ENCODE results near the gene CIC.
"Not testable (repeated sequence)": the region's sequence is repeated elsewhere in the genome, so short reads cannot be mapped to it uniquely, and the experiment has no call there.

CIC gene

GRCh38 chr19:42333975-42334696 is 65.1 kb downstream of the CIC start:
- Histone ChIP-seq H3K4me3 (ENCODE audit: low read length) (no peak overlapping the region), H3K79me2 (ENCODE audit: low read length) (no peaks in the 10 kb centered on the region), H3K4me2 (ENCODE audit: low read length) (no peak overlapping the region), H3K9ac (ENCODE audit: low read length) (no peak overlapping the region), H4K20me1 (ENCODE audit: insufficient read depth, low read length) (peaks cover 3% of the 10 kb centered on the region), H3K9me3 (ENCODE audit: insufficient read depth, low read length) (no peaks in the 10 kb centered on the region), H3K4me1 (ENCODE audit: low read length) (peaks cover 1% of the 10 kb centered on the region), H2AFZ (ENCODE audit: low read depth, low read length) (no peak overlapping the region), H3K27me3 (ENCODE audit: low read depth, low read length) (no peaks in the 10 kb centered on the region), H3K36me3 (replicated peaks; ENCODE audit: low read depth, low read length) (peaks cover 5% of the 10 kb centered on the region), H3K27ac (ENCODE audit: low read length) (no peak overlapping the region)
- no peak for TF ChIP-seq EZH2phosphoT487 (IDR thresholded peaks at IDR 0.05; ENCODE audit: low read depth)
- TF ChIP-seq, protein P1, sequence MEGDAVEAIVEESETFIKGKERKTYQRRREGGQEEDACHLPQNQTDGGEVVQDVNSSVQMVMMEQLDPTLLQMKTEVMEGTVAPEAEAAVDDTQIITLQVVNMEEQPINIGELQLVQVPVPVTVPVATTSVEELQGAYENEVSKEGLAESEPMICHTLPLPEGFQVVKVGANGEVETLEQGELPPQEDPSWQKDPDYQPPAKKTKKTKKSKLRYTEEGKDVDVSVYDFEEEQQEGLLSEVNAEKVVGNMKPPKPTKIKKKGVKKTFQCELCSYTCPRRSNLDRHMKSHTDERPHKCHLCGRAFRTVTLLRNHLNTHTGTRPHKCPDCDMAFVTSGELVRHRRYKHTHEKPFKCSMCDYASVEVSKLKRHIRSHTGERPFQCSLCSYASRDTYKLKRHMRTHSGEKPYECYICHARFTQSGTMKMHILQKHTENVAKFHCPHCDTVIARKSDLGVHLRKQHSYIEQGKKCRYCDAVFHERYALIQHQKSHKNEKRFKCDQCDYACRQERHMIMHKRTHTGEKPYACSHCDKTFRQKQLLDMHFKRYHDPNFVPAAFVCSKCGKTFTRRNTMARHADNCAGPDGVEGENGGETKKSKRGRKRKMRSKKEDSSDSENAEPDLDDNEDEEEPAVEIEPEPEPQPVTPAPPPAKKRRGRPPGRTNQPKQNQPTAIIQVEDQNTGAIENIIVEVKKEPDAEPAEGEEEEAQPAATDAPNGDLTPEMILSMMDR (IDR thresholded peaks at IDR 0.05; ENCODE audit: low read depth, low read length) = no peak

DNA sequence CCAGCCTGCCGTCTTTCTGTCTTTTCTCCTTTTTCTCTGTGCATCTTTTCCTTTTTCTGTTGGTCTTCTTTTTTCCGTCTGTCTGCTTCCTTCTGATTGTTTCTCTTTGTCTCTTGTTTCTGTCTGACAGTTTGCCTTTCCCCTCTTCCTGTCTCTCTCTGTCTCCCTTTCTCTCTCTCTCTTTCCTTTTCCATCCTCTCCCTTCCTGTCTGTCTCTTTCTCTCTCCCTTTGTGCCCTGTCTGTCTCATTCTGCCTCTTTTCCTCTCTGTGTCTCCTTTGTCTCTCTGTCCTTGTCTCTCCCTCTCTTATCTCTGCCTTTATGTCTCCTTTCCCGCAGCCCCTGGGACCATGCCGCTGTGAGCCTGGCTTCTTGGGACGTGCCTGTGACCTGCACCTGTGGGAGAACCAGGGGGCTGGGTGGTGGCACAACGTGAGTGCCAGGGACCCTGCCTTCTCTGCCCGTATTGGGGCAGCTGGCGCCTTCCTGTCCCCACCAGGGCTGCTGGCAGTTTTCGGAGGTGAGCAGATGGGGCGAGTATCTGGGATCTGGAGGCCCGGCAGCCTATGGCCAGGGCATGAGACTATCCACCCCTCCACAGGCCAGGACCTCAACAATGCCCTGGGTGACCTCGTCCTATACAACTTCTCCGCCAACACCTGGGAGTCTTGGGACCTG is 65.8 kb downstream of the CIC start:
- no peak overlapping the region for H3K9ac ChIP-seq (ENCODE audit: low read length)
- no peak overlapping the region for H3K27ac ChIP-seq (ENCODE audit: low read length)

GRCh38 chr19:42335374-42335936 is 66.4 kb downstream of the CIC start:
- Histone ChIP-seq H3K79me2 (ENCODE audit: low read length) (no peaks in the 10 kb centered on the region), H2AFZ (ENCODE audit: low read depth, low read length) (no peak overlapping the region), H3K27me3 (ENCODE audit: low read depth, low read length) (no peaks in the 10 kb centered on the region), H3K4me3 (ENCODE audit: low read length) (no peak overlapping the region), H4K20me1 (ENCODE audit: insufficient read depth, low read length) (peaks cover 3% of the 10 kb centered on the region), H3K27ac (ENCODE audit: low read length) (no peak overlapping the region), H3K4me1 (ENCODE audit: low read length) (peaks cover 6% of the 10 kb centered on the region), H3K4me2 (ENCODE audit: low read length) (no peak overlapping the region), H3K9ac (ENCODE audit: low read length) (no peak overlapping the region), H3K36me3 (replicated peaks; ENCODE audit: low read depth, low read length) (peaks cover 5% of the 10 kb centered on the region), H3K9me3 (ENCODE audit: insufficient read depth, low read length) (no peaks in the 10 kb centered on the region)
- TF ChIP-seq EZH2phosphoT487 (IDR thresholded peaks at IDR 0.05; ENCODE audit: low read depth) = no peak
- TF ChIP-seq, protein P1 (IDR thresholded peaks at IDR 0.05; ENCODE audit: low read depth, low read length) = no peak

More for the DNA sequence above, 65.8 kb downstream of the CIC start:
- H3K4me1 ChIP-seq (ENCODE audit: low read length) = peaks cover 6% of the 10 kb centered on the region
- no peak overlapping the region for H3K4me3 ChIP-seq (ENCODE audit: low read length)
- H3K9me3 ChIP-seq (ENCODE audit: insufficient read depth, low read length) = no peaks in the 10 kb centered on the region
- no peak overlapping the region for H3K4me2 ChIP-seq (ENCODE audit: low read length)
- no peak for TF ChIP-seq EZH2phosphoT487 (IDR thresholded peaks at IDR 0.05; ENCODE audit: low read depth)
- TF ChIP-seq, protein P1 (IDR thresholded peaks at IDR 0.05; ENCODE audit: low read depth, low read length) = no peak
- H4K20me1 ChIP-seq (ENCODE audit: insufficient read depth, low read length) = peaks cover 3% of the 10 kb centered on the region
- H2AFZ ChIP-seq (ENCODE audit: low read depth, low read length) = no peak overlapping the region
- H3K27me3 ChIP-seq (ENCODE audit: low read depth, low read length) = no peaks in the 10 kb centered on the region
- no peaks in the 10 kb centered on the region for H3K79me2 ChIP-seq (ENCODE audit: low read length)
- H3K36me3 ChIP-seq (replicated peaks; ENCODE audit: low read depth, low read length) = peaks cover 5% of the 10 kb centered on the region

DNA sequence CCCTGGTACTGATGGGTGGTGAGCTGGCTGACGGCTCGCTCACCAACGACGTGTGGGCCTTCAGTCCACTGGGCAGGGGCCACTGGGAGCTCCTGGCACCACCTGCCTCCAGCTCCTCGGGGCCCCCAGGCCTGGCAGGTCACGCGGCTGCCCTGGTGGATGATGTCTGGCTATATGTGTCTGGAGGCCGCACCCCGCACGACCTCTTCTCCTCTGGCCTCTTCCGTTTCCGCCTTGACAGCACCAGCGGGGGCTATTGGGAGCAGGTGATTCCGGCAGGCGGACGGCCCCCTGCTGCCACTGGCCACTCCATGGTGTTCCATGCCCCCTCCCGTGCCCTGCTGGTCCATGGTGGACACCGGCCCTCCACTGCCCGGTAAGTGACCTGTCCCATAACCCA is 66.9 kb downstream of the CIC start:
- H3K9ac ChIP-seq (ENCODE audit: low read length) = no peak overlapping the region
- H3K4me2 ChIP-seq (ENCODE audit: low read length) = no peak overlapping the region
- H2AFZ ChIP-seq (ENCODE audit: low read depth, low read length) = no peak overlapping the region
- H3K27ac ChIP-seq (ENCODE audit: low read length) = no peak overlapping the region
- H4K20me1 ChIP-seq (ENCODE audit: insufficient read depth, low read length) = peaks cover 3% of the 10 kb centered on the region
- H3K4me1 ChIP-seq (ENCODE audit: low read length) = peaks cover 6% of the 10 kb centered on the region
- H3K9me3 ChIP-seq (ENCODE audit: insufficient read depth, low read length) = no peaks in the 10 kb centered on the region
- TF ChIP-seq EZH2phosphoT487 (IDR thresholded peaks at IDR 0.05; ENCODE audit: low read depth) = no peak
- TF ChIP-seq, protein P1 (IDR thresholded peaks at IDR 0.05; ENCODE audit: low read depth, low read length) = no peak
- no peaks in the 10 kb centered on the region for H3K79me2 ChIP-seq (ENCODE audit: low read length)
- H3K27me3 ChIP-seq (ENCODE audit: low read depth, low read length) = no peaks in the 10 kb centered on the region
- no peak overlapping the region for H3K4me3 ChIP-seq (ENCODE audit: low read length)
- peaks cover 5% of the 10 kb centered on the region for H3K36me3 ChIP-seq (replicated peaks; ENCODE audit: low read depth, low read length)

DNA sequence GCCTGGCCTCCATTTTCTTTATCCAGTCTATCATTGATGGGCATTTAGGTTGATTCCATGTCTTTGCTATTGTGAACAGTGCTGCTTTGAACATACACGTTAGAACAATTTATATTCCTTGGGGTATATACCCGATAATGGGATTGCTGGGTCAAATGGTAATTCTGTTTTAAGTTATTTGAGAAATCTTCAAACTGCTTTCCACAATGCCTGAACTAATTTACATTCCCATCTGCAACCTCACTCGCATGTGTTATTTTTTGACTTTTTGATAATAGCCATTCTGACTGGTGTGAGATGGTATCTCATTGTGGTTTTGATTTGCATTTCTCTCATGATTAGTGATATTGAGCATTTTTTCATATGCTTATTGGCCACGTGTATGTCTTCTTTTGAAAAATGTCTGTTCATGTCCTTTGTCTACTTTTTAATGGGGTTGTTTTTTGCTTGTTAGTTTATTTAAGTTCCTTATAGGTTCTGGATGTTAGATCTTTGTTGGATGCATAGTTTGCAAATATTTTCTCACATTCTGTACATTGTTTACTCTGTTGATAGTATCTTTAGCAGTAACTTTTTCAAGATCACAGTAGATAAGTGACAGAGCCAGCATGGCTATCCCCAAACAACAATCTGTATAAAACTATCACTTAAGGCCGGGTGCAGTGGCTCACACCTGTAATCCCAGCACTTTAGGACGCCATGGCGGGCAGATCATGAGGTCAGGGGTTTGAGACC is 70.2 kb downstream of the CIC start:
- not testable (repeated sequence) for H3K9ac ChIP-seq (ENCODE audit: low read length); H3K27me3 ChIP-seq (ENCODE audit: low read depth, low read length); H3K4me1 ChIP-seq (ENCODE audit: low read length); H3K4me2 ChIP-seq (ENCODE audit: low read length); H3K36me3 ChIP-seq (replicated peaks; ENCODE audit: low read depth, low read length); H3K4me3 ChIP-seq (ENCODE audit: low read length); H4K20me1 ChIP-seq (ENCODE audit: insufficient read depth, low read length); H3K79me2 ChIP-seq (ENCODE audit: low read length); H2AFZ ChIP-seq (ENCODE audit: low read depth, low read length); H3K9me3 ChIP-seq (ENCODE audit: insufficient read depth, low read length); H3K27ac ChIP-seq (ENCODE audit: low read length)

All from OCI-LY3 (cell line).